ENCODE measurements around the gene TRIM17. TPM values are rescaled to one million over a fixed set of nuclear protein-coding genes. Genes with fewer than 3 reads are reported as not detected.

The TRIM17 gene
- total RNA-seq, 1 experiment from 2014 or later, result not detected

DNA sequence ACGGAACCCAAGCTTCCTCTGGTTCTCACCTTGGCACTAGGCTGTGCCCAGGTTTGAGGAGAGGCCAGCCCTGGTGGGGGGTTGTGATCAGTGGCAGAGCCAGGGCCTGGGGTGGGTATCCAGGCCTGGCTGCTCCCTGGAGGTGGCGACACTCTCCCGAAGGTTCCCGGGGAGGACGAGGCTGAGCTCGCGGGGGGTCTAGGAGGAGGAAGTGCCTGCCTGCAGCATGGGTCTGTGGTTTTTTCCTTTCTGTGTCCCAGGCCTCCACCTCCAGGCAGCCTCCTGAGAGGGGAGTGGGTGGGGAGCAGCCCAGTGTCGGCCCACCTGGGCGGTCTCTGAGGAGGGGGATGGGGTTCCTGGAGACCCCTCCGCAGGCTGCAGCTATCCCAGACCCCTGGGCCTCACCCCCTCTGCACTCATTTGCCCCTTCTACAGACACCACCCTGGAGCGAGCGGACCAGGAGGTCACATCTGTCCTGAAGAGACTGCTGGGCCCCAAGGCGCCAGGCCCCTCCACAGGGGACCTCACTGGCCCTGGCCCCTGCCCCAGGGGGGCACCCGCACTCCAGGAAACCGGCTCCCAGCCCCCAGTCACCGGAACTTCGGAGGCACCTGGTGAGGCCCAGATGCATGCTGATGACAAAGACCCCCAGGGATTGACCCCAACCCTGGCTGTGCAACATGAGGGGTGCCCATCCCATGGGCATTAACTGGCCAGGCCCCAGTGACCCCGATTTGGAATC is 54.3 kb downstream of the TRIM17 start:
- H3K4me1 ChIP-seq (ENCODE audit: control insufficient read depth in 1 of 2, insufficient read depth in 2 of 2, low read length in 2 of 2), result peaks cover 0 to 1% of the 10 kb centered on the region in 2 experiments; a peak in 2 of 4 replicates
- no peak overlapping the region for H2AFZ ChIP-seq (ENCODE audit: low read depth, low read length, poor library complexity, severe bottlenecking)
- RAD21 ChIA-PET (ENCODE audit: low non-redundant PET in 1 of 2, low total read pairs in 2 of 2, uncharacterized antibody in 2 of 2, unreplicated experiment in 2 of 2), result no interaction called here
- POLR2A ChIA-PET, result no interaction called here
- no peaks in the 10 kb centered on the region for H4K20me1 ChIP-seq (ENCODE audit: insufficient read depth)
- no peaks in the 10 kb centered on the region for H3K79me2 ChIP-seq (ENCODE audit: insufficient read depth, low read length)
- H3K9ac ChIP-seq (ENCODE audit: low read length), result no peak overlapping the region
- H3K36me3 ChIP-seq (ENCODE audit: control insufficient read depth in 1 of 2, insufficient read depth in 2 of 2, low read length in 2 of 2), result no peaks in the 10 kb centered on the region
- ATAC-seq, result no peak
- H3K27me3 ChIP-seq (ENCODE audit: insufficient read depth, low read length), result no peaks in the 10 kb centered on the region
- H3K4me3 ChIP-seq (replicated peaks in 1 of 2; ENCODE audit: low read depth in 1 of 2, low read length in 2 of 2), result no peak overlapping the region
- TF ChIP-seq, protein P1, sequence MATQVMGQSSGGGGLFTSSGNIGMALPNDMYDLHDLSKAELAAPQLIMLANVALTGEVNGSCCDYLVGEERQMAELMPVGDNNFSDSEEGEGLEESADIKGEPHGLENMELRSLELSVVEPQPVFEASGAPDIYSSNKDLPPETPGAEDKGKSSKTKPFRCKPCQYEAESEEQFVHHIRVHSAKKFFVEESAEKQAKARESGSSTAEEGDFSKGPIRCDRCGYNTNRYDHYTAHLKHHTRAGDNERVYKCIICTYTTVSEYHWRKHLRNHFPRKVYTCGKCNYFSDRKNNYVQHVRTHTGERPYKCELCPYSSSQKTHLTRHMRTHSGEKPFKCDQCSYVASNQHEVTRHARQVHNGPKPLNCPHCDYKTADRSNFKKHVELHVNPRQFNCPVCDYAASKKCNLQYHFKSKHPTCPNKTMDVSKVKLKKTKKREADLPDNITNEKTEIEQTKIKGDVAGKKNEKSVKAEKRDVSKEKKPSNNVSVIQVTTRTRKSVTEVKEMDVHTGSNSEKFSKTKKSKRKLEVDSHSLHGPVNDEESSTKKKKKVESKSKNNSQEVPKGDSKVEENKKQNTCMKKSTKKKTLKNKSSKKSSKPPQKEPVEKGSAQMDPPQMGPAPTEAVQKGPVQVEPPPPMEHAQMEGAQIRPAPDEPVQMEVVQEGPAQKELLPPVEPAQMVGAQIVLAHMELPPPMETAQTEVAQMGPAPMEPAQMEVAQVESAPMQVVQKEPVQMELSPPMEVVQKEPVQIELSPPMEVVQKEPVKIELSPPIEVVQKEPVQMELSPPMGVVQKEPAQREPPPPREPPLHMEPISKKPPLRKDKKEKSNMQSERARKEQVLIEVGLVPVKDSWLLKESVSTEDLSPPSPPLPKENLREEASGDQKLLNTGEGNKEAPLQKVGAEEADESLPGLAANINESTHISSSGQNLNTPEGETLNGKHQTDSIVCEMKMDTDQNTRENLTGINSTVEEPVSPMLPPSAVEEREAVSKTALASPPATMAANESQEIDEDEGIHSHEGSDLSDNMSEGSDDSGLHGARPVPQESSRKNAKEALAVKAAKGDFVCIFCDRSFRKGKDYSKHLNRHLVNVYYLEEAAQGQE (IDR thresholded peaks at IDR 0.05; ENCODE audit: low read depth), result no peak
- TF ChIP-seq TCF7L2 (IDR thresholded peaks at IDR 0.05; ENCODE audit: borderline replicate concordance, extremely low read depth, insufficient read depth, insufficient read length), result no peak
- TF ChIP-seq, protein P2, sequence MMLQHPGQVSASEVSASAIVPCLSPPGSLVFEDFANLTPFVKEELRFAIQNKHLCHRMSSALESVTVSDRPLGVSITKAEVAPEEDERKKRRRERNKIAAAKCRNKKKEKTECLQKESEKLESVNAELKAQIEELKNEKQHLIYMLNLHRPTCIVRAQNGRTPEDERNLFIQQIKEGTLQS (IDR thresholded peaks at IDR 0.05), result no peak
- no peak for TF ChIP-seq YY1 (IDR thresholded peaks at IDR 0.05; ENCODE audit: extremely low read depth, insufficient replicate concordance, low read depth, low read length)
- TF ChIP-seq, protein P3, sequence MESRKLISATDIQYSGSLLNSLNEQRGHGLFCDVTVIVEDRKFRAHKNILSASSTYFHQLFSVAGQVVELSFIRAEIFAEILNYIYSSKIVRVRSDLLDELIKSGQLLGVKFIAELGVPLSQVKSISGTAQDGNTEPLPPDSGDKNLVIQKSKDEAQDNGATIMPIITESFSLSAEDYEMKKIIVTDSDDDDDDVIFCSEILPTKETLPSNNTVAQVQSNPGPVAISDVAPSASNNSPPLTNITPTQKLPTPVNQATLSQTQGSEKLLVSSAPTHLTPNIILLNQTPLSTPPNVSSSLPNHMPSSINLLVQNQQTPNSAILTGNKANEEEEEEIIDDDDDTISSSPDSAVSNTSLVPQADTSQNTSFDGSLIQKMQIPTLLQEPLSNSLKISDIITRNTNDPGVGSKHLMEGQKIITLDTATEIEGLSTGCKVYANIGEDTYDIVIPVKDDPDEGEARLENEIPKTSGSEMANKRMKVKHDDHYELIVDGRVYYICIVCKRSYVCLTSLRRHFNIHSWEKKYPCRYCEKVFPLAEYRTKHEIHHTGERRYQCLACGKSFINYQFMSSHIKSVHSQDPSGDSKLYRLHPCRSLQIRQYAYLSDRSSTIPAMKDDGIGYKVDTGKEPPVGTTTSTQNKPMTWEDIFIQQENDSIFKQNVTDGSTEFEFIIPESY (IDR thresholded peaks at IDR 0.05; ENCODE audit: extremely low read depth, insufficient replicate concordance, low read length), result no peak
- TF ChIP-seq ZFX (IDR thresholded peaks at IDR 0.05), result no peak
- TF ChIP-seq, protein P4, sequence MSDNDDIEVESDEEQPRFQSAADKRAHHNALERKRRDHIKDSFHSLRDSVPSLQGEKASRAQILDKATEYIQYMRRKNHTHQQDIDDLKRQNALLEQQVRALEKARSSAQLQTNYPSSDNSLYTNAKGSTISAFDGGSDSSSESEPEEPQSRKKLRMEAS (IDR thresholded peaks at IDR 0.05), result no peak
- TF ChIP-seq ELF1 (IDR thresholded peaks at IDR 0.05; ENCODE audit: borderline replicate concordance, low read depth), result no peak
- TF ChIP-seq SRF (IDR thresholded peaks at IDR 0.05; ENCODE audit: low read depth), result no peak
- TF ChIP-seq RAD21 (IDR thresholded peaks at IDR 0.05; ENCODE audit: low read depth), result no peak
- no peak for TF ChIP-seq CBX3 (IDR thresholded peaks at IDR 0.05; ENCODE audit: low read depth)
- no peak for TF ChIP-seq SIN3A (IDR thresholded peaks at IDR 0.05; ENCODE audit: low read depth)
- TF ChIP-seq ZNF274 (IDR thresholded peaks at IDR 0.05; ENCODE audit: low read depth, low read length), result no peak
- CTCF ChIA-PET, result no interaction called here
- H3K9me3 ChIP-seq (ENCODE audit: control insufficient read depth in 1 of 2, insufficient read depth in 1 of 2, low read depth in 1 of 2, low read length in 2 of 2), result no peaks in the 10 kb centered on the region
- H3K4me2 ChIP-seq (ENCODE audit: low read length), result no peak overlapping the region
- no TSS peak for BruUV-seq (replicated peaks)
- intact Hi-C loops (cut with micrococcal nuclease), result no loop called here
- H3K27ac ChIP-seq (ENCODE audit: low read depth, low read length), result no peak overlapping the region
- DNase-seq (ENCODE audit: low read depth, low spot score), result no peak
- H3K9me2 ChIP-seq (ENCODE audit: insufficient read depth), result no peaks in the 10 kb centered on the region

All from HCT116 (cell line).